Neural cell (in vitro differentiated cells): ENCODE measurements around the gene PER2.

Experiments used
- CTCF ChIP-seq: fragments of 450-650 bp; IDR thresholded peaks from 2 replicates; pipeline ENCODE4 v1.5.1; 2014; ENCODE audit warnings: antibody characterized with exemption, mild to moderate bottlenecking, moderate library complexity; ENCODE audit not compliant: poor library complexity, severe bottlenecking
- EZH2 ChIP-seq: fragments of 200-600, 300-800 bp; shearing (Covaris generic), sonication (generic); IDR thresholded peaks from 2 replicates; pipeline ENCODE4 v1.6.1; 2014; ENCODE audit warnings: antibody characterized with exemption, low read length, borderline replicate concordance, mild to moderate bottlenecking; ENCODE audit not compliant: insufficient read depth, poor library complexity, severe bottlenecking
- MXI1 ChIP-seq: fragments of 450-650 bp; conservative IDR thresholded peaks from 2 replicates; pipeline ENCODE4 v1.6.1; 2014; ENCODE audit warnings: antibody characterized with exemption, mild to moderate bottlenecking; ENCODE audit not compliant: poor library complexity, severe bottlenecking
- POLR2AphosphoS5 ChIP-seq: IDR thresholded peaks from 2 replicates; pipeline ENCODE4 v1.6.1; 2012
- RAD21 ChIP-seq: fragments of 450-650 bp; conservative IDR thresholded peaks from 2 replicates; pipeline ENCODE4 v1.6.1; 2014; ENCODE audit warnings: antibody characterized with exemption, mild to moderate bottlenecking, moderate library complexity
- REST ChIP-seq: IDR thresholded peaks from 2 replicates; pipeline ENCODE4 v1.6.1; 2012; ENCODE audit warnings: borderline replicate concordance
- SMC3 ChIP-seq: fragments of 450-650 bp; conservative IDR thresholded peaks from 2 replicates; pipeline ENCODE4 v1.6.1; 2014; ENCODE audit warnings: antibody characterized with exemption, mild to moderate bottlenecking, moderate library complexity; ENCODE audit not compliant: poor library complexity
- TAF1 ChIP-seq: IDR thresholded peaks from 2 replicates; pipeline ENCODE4 v1.6.1; 2012; ENCODE audit warnings: low read depth

- no peak for TF ChIP-seq CTCF
- TF ChIP-seq TAF1 = no peak
- no peak for TF ChIP-seq EZH2
- TF ChIP-seq SMC3 = no peak
- no peak for TF ChIP-seq MXI1
- TF ChIP-seq REST = no peak
- no peak for TF ChIP-seq POLR2AphosphoS5
- no peak for TF ChIP-seq RAD21
Observed at GRCh38 chr2:238308177-238308576, 19.8 kb upstream of the PER2 start.
